Kidney (tissue), 14 donors: ENCODE data around the gene RAD51C. TPM values are rescaled to one million over a fixed set of nuclear protein-coding genes. Genes with fewer than 3 reads are reported as not detected.

Experiments
- DNase-seq, 5 donors: peaks; one replicate each; pipeline ENCODE4 v3.0.0-alpha.2; 2013 to 2020
- FAIRE-seq: peaks from 2 replicates; lab custom pipeline; 2012; peaks lifted over from hg19 to GRCh38; lab: Jason Lieb, UNC
- H3K27ac ChIP-seq, 2 donors: one replicate each; pipeline ENCODE4 v1.7.0; 2013; ENCODE audit warnings: low read depth in 2 of 2, low read length in 2 of 2, inconsistent platforms in 1 of 2
- H3K27me3 ChIP-seq: one replicate; pipeline ENCODE4 v1.7.1; 2013; ENCODE audit warnings: low read length, inconsistent platforms; ENCODE audit not compliant: control insufficient read depth, insufficient read depth
- H3K36me3 ChIP-seq, 3 donors: one replicate each; pipeline versions ENCODE4 v1.7.0 to v1.7.1; 2013; ENCODE audit warnings: low read length in 3 of 3, control low read depth in 1 of 3, inconsistent platforms in 1 of 3; ENCODE audit not compliant: insufficient read depth in 3 of 3, control insufficient read depth in 2 of 3
- H3K4me1 ChIP-seq, 3 donors: one replicate each; pipeline versions ENCODE4 v1.7.0 to v1.7.1; 2013; ENCODE audit warnings: low read length in 3 of 3, inconsistent platforms in 1 of 3, low read depth in 1 of 3; ENCODE audit not compliant: control insufficient read depth in 2 of 3, insufficient read depth in 2 of 3
- H3K4me3 ChIP-seq, 3 donors: one replicate each; pipeline versions ENCODE4 v1.7.0 to v1.8.1; 2013; ENCODE audit warnings: low read length in 3 of 3, control low read depth in 1 of 3, inconsistent platforms in 1 of 3
- H3K9ac ChIP-seq, 3 donors: one replicate each; pipeline versions ENCODE4 v1.7.0 to v1.7.1; 2013; ENCODE audit warnings: low read length in 3 of 3, control low read depth in 1 of 3, inconsistent platforms in 1 of 3
- H3K9me3 ChIP-seq, 3 donors: one replicate each; pipeline versions ENCODE4 v1.7.0 to v1.7.1; 2013; ENCODE audit warnings: low read length in 3 of 3, control low read depth in 1 of 3, inconsistent platforms in 1 of 3; ENCODE audit not compliant: control insufficient read depth in 2 of 3, insufficient read depth in 1 of 3
- intact Hi-C: fragments of 100-400 bp; cut with DNase I; formaldehyde crosslinking; loops from one replicate; pipeline ENCODE4 v1.11.1; 2022
- polyA plus RNA-seq: library from polyadenylated mRNA; stranded (reverse); fragments of 350-450 nt; fragmentation: Illumina TruSeq; extraction: RNeasy Lipid Tissue Mini Kit (QIAGEN cat#74804); gene quantifications from one replicate; pipeline ENCODE4 v1.2.3, GENCODE V29; 2014; ENCODE audit warnings: low read depth, low replicate concordance; ENCODE audit not compliant: insufficient read depth
- total RNA-seq: library from RNA; stranded (reverse); fragmentation: NEBNext Ultra II Directional; extraction: Animal tissue kit (Norgen Biotek cat#: 25700); gene quantifications from one replicate; pipeline ENCODE4 v1.2.1, GENCODE V29; 2021
- TF ChIP-seq, protein P1 (sequence below): IDR thresholded peaks from 3 replicates; pipeline ENCODE4 v1.5.1; 2012; ENCODE audit warnings: mild to moderate bottlenecking, moderate library complexity, borderline replicate concordance; ENCODE audit not compliant: insufficient read depth; ENCODE audit errors: extremely low read depth
- donor health status: control.
- donor health status: control.
- donor health status: control.
- donor health status: control.
- donor health status: control.
- donor health status: DM: yes; HTN: yes; CAD: no.
- donor health status: Normal renal cell carcinoma (clear cell type).

RAD51C gene
- total and polyA plus RNA-seq, 2 donors from 2014 or later, result 20.2 to 29.3 TPM

DNA sequence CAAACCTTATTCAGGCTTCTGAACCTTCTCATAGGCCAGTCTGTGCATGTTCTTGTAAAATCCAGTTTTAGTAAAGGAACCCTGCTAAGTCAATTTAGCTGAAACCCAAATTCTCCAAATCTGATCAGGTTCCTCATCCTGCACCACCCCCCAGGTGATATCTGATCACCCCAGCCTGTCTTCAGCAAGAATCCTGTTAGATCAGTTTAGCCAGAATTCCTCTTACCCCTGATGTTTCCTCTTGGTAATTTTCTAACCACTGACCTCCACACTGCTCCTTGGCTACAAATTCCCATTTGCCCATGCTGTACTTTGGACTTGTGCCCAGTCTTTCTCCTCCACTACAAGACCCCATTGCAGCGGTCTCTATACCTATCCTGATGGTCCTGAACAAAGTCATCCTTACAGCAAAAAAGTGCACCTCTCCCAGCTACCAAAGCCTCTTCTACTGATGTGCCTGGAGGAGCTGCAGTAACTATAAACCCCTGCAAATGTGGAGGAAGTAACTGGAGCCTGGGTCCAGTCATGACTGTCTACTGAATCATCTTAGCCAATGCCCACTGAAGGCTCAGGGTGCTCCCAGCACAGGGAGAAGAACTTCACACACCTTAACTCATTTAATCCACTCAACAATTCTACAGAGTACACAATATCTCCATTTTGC is 24.3 kb upstream of the RAD51C start:
- H3K27ac ChIP-seq, result no peak overlapping the region
- no peak overlapping the region for H3K4me3 ChIP-seq
- no peak for FAIRE-seq
- TF ChIP-seq, protein P1, sequence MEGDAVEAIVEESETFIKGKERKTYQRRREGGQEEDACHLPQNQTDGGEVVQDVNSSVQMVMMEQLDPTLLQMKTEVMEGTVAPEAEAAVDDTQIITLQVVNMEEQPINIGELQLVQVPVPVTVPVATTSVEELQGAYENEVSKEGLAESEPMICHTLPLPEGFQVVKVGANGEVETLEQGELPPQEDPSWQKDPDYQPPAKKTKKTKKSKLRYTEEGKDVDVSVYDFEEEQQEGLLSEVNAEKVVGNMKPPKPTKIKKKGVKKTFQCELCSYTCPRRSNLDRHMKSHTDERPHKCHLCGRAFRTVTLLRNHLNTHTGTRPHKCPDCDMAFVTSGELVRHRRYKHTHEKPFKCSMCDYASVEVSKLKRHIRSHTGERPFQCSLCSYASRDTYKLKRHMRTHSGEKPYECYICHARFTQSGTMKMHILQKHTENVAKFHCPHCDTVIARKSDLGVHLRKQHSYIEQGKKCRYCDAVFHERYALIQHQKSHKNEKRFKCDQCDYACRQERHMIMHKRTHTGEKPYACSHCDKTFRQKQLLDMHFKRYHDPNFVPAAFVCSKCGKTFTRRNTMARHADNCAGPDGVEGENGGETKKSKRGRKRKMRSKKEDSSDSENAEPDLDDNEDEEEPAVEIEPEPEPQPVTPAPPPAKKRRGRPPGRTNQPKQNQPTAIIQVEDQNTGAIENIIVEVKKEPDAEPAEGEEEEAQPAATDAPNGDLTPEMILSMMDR, result no peak
- peaks cover 0 to 4% (median 0%) of the 10 kb centered on the region in 3 donors for H3K4me1 ChIP-seq
- no peak overlapping the region for H3K9ac ChIP-seq
- no peaks in the 10 kb centered on the region for H3K9me3 ChIP-seq
- peak in 1 of 5 donors; percentile 1 for DNase-seq
- intact Hi-C loops, result no loop called here
- H3K36me3 ChIP-seq, result no peaks in the 10 kb centered on the region
- no peaks in the 10 kb centered on the region for H3K27me3 ChIP-seq

DNA sequence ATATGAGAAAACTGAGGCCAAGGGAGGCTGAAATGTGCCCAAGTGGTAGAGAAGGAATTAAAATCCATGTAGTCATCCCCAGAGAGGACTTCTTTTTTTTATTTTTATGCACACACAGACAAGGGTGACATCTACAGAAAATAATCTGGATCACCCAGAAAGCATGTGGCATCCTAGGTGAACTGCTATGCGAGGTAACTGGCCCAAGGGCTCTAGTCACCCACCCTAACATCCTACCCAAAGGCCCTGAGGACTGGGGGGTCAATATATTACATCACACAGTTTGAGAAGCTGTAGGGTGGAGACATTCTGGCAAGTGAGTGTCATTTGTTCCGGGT is 23.8 kb upstream of the RAD51C start:
- no peaks in the 10 kb centered on the region for H3K27me3 ChIP-seq
- peak in 1 of 5 donors; percentile 5 for DNase-seq
- H3K9ac ChIP-seq, result no peak overlapping the region
- H3K27ac ChIP-seq, result no peak overlapping the region
- TF ChIP-seq, protein P1, result no peak
- no peaks in the 10 kb centered on the region for H3K9me3 ChIP-seq
- H3K4me3 ChIP-seq, result no peak overlapping the region
- peaks cover 0 to 4% (median 0%) of the 10 kb centered on the region in 3 donors for H3K4me1 ChIP-seq
- intact Hi-C loops, result no loop called here
- H3K36me3 ChIP-seq, result no peaks in the 10 kb centered on the region
- no peak for FAIRE-seq

DNA sequence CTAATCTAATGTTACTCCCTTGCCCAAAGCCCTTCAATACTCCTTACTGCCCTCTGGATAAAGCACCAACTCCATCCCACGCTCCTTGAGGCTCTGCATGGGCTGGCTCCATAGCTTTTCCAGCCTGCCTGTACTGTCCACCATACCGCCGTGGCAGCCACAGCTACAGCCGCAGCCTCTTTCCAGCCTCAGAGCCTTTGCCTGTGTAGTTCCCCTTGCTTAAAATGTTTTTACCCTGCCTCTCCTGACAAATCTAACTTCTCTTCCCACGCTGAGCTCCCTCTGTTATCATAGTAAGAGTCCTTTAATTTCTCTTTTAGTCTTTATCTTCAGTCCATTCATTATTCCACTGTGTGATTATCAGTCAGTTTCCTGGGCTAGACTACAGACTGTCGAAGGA is 22.5 kb upstream of the RAD51C start:
- Histone ChIP-seq H3K9ac (no peak overlapping the region), H3K9me3 (no peaks in the 10 kb centered on the region)
- no peak for FAIRE-seq

More for the DNA sequence above, 22.5 kb upstream of the RAD51C start:
- Histone ChIP-seq H3K27ac (no peak overlapping the region), H3K27me3 (no peaks in the 10 kb centered on the region), H3K36me3 (no peaks in the 10 kb centered on the region), H3K4me1 (peaks cover 0 to 4% (median 0%) of the 10 kb centered on the region in 3 donors), H3K4me3 (no peak overlapping the region)
- peak in 1 of 5 donors; percentile 16 for DNase-seq
- TF ChIP-seq, protein P1, result no peak
- intact Hi-C loops, result no loop called here
